Activated CD8-positive, alpha-beta T cell treated with anti-CD3 and anti-CD28 coated beads for 36 hours (primary cell): ENCODE data around the gene OOSP1. TPM values are rescaled to one million over a fixed set of nuclear protein-coding genes. Genes with fewer than 3 reads are reported as not detected.

Experiments
- ATAC-seq: fragments of 200-7000 bp; cut with Tn5 transposase; one replicate; pipeline ENCODE4 v1.10.0; 2021; ENCODE audit warnings: mild to moderate bottlenecking, moderate library complexity
- CTCF ChIA-PET: fragments of 350-600 bp; sonication (Branson Sonifier 250); formaldehyde crosslinking; loops from one replicate; lab custom pipeline; 2021; ENCODE audit warnings: antibody characterized with exemption; lab: Charles Lee
- POLR2A ChIA-PET: fragments of 350-600 bp; sonication (Branson Sonifier 250); formaldehyde crosslinking; loops from one replicate; lab custom pipeline; 2021; ENCODE audit warnings: antibody characterized with exemption; lab: Charles Lee
- DNase-seq: peaks from one replicate; pipeline ENCODE4 v3.0.0-alpha.2; 2020
- H3K27ac Mint-ChIP-seq: one replicate; pipeline ENCODE4 v1.8.0; 2021; ENCODE audit warnings: mild to moderate bottlenecking, mixed read lengths
- H3K27me3 Mint-ChIP-seq: one replicate; pipeline ENCODE4 v1.8.0; 2021; ENCODE audit warnings: mixed read lengths
- H3K36me3 Mint-ChIP-seq: one replicate; pipeline ENCODE4 v1.8.0; 2021; ENCODE audit warnings: low read depth, mixed read lengths
- H3K4me1 Mint-ChIP-seq: one replicate; pipeline ENCODE4 v1.8.0; 2021; ENCODE audit warnings: low read depth, mixed read lengths
- H3K4me3 Mint-ChIP-seq: one replicate; pipeline ENCODE4 v1.8.0; 2021; ENCODE audit warnings: mild to moderate bottlenecking, moderate library complexity, mixed read lengths
- H3K9me3 Mint-ChIP-seq: one replicate; pipeline ENCODE4 v1.8.0; 2021; ENCODE audit warnings: mixed read lengths
- CTCF ChIP-seq: fragments of 200-600 bp; IDR thresholded peaks from one replicate; pipeline ENCODE4 v1.8.0; 2022; ENCODE audit warnings: antibody characterized with exemption, mild to moderate bottlenecking
- intact Hi-C: fragments of 100-400 bp; cut with micrococcal nuclease; formaldehyde crosslinking; loops from one replicate; pipeline ENCODE4 v1.10.0; 2022
- total RNA-seq, 2 experiments: library from RNA; stranded (reverse); gene quantifications; one replicate each; pipeline ENCODE4 v1.2.3, GENCODE V29; 2021

Gene OOSP1
- total RNA-seq, 2 experiments from 2014 or later: not detected

- POLR2A ChIA-PET: interaction anchor here (0.5 to 0.7 kb wide), 2 partner anchors 20 to 162 kb away, joined by 3 read pairs; no protein-coding TSS in a partner anchor
- peak; percentile 49 for TF ChIP-seq CTCF
- Mint-ChIP-seq H3K27ac (no peak overlapping the region), H3K36me3 (peaks cover 2% of the 10 kb centered on the region), H3K4me3 (no peak overlapping the region), H3K9me3 (peaks cover 22% of the 10 kb centered on the region), H3K27me3 (peaks cover 2% of the 10 kb centered on the region), H3K4me1 (no peaks in the 10 kb centered on the region)
- ATAC-seq (no peak), DNase-seq (peak; percentile 58)
- CTCF ChIA-PET: interaction anchor here (0.6 to 1.9 kb wide), 15 partner anchors 9 to 175 kb away, joined by 3 to 11 read pairs (median 3); no protein-coding TSS in a partner anchor
- intact Hi-C loops: loop anchor here (5.0 kb wide), 1 partner anchor 97 kb away; no protein-coding TSS in a partner anchor
Measured at GRCh38 chr11:59918987-59919589, 19.1 kb upstream of the OOSP1 start.

- H3K27ac Mint-ChIP-seq: no peak overlapping the region
- peaks cover 2% of the 10 kb centered on the region for H3K36me3 Mint-ChIP-seq
- ChIA-PET POLR2A (no interaction called here), CTCF (no interaction called here)
- no peak overlapping the region for H3K4me3 Mint-ChIP-seq
- no peaks in the 10 kb centered on the region for H3K4me1 Mint-ChIP-seq
- no peak for ATAC-seq
- peaks cover 2% of the 10 kb centered on the region for H3K27me3 Mint-ChIP-seq
- H3K9me3 Mint-ChIP-seq: peaks cover 40% of the 10 kb centered on the region
- no peak for TF ChIP-seq CTCF
- no peak for DNase-seq
- intact Hi-C loops: no loop called here
Measured at GRCh38 chr11:59923813-59924212, 14.4 kb upstream of the OOSP1 start.

GRCh38 chr11:59931688-59932087 lies 6.5 kb upstream of the OOSP1 start:
- TF ChIP-seq CTCF: no peak
- Mint-ChIP-seq H3K4me1 (no peaks in the 10 kb centered on the region), H3K4me3 (no peak overlapping the region), H3K27me3 (peaks cover 2% of the 10 kb centered on the region), H3K27ac (no peak overlapping the region), H3K9me3 (peaks cover 21% of the 10 kb centered on the region), H3K36me3 (no peaks in the 10 kb centered on the region)
- intact Hi-C loops: no loop called here
- no peak for DNase-seq
- POLR2A ChIA-PET: no interaction called here
- CTCF ChIA-PET: interaction anchor here (2.5 kb wide), 1 partner anchor 13 kb away, joined by 8 read pairs; no protein-coding TSS in a partner anchor
- ATAC-seq: no peak

- no peaks in the 10 kb centered on the region for H3K36me3 Mint-ChIP-seq
- POLR2A ChIA-PET: no interaction called here
- CTCF ChIA-PET: no interaction called here
Measured at GRCh38 chr11:59938718-59939117, 486 bp downstream of the OOSP1 start.

More at GRCh38 chr11:59938718-59939117, 486 bp downstream of the OOSP1 start:
- Mint-ChIP-seq H3K27me3 (peaks cover 13% of the 10 kb centered on the region), H3K9me3 (no peaks in the 10 kb centered on the region), H3K4me3 (no peak overlapping the region), H3K4me1 (no peaks in the 10 kb centered on the region), H3K27ac (no peak overlapping the region)
- TF ChIP-seq CTCF: no peak
- DNase-seq (no peak), ATAC-seq (no peak)
- intact Hi-C loops: no loop called here
